ACHN (cell line): ENCODE data around the gene PARD3B.

Experiments
- DNase-seq: peaks from one replicate; pipeline ENCODE4 v3.0.0-alpha.2; 2015
- in situ Hi-C: cut with HindIII; loops from 2 replicates; pipeline ENCODE4 v1.10.0; 2017; ENCODE audit warnings: low sequenced_read_pairs, low pct_ligation_motif_present, low pct_unique_long_range_greater_than_20kb

PARD3B gene

GRCh38 chr2:204576362-204576979 lies 31.2 kb downstream of the PARD3B start:
- in situ Hi-C loops, result no loop called here
- DNase-seq, result no peak

GRCh38 chr2:204578928-204579598 lies 33.8 kb downstream of the PARD3B start:
- DNase-seq, result no peak
- in situ Hi-C loops, result no loop called here

GRCh38 chr2:204581946-204582345 lies 36.7 kb downstream of the PARD3B start:
- in situ Hi-C loops, result no loop called here

GRCh38 chr2:204583773-204584172 lies 38.5 kb downstream of the PARD3B start:
- in situ Hi-C loops, result no loop called here
- DNase-seq, result no peak

More at GRCh38 chr2:204581946-204582345, 36.7 kb downstream of the PARD3B start:
- DNase-seq, result no peak

- DNase-seq, result no peak
- in situ Hi-C loops, result no loop called here
Observed at GRCh38 chr2:204585930-204586329, 40.7 kb downstream of the PARD3B start.

- in situ Hi-C loops, result no loop called here
- no peak for DNase-seq
Observed at GRCh38 chr2:204586444-204587180, 41.3 kb downstream of the PARD3B start.

GRCh38 chr2:204590063-204590462 lies 44.8 kb downstream of the PARD3B start:
- in situ Hi-C loops, result no loop called here
- DNase-seq, result no peak

GRCh38 chr2:204591225-204591624 lies 46.0 kb downstream of the PARD3B start:
- in situ Hi-C loops, result no loop called here
- DNase-seq, result no peak

- no peak for DNase-seq
- in situ Hi-C loops, result no loop called here
Observed at GRCh38 chr2:204604061-204604460, 58.8 kb downstream of the PARD3B start.

GRCh38 chr2:204608237-204608939 lies 63.1 kb downstream of the PARD3B start:
- in situ Hi-C loops, result no loop called here
- no peak for DNase-seq

- no peak for DNase-seq
- in situ Hi-C loops, result no loop called here
Observed at GRCh38 chr2:204611017-204611631, 65.8 kb downstream of the PARD3B start.

GRCh38 chr2:204611764-204612163 lies 66.5 kb downstream of the PARD3B start:
- in situ Hi-C loops, result no loop called here
- no peak for DNase-seq

GRCh38 chr2:204613635-204614034 lies 68.4 kb downstream of the PARD3B start:
- no peak for DNase-seq
- in situ Hi-C loops, result no loop called here

GRCh38 chr2:204615456-204615855 lies 70.2 kb downstream of the PARD3B start:
- in situ Hi-C loops, result no loop called here
- no peak for DNase-seq

GRCh38 chr2:204625135-204625534 lies 79.9 kb downstream of the PARD3B start:
- DNase-seq, result peak; percentile 35
- in situ Hi-C loops, result no loop called here

- DNase-seq, result no peak
- in situ Hi-C loops, result no loop called here
Observed at GRCh38 chr2:204628926-204629712, 83.8 kb downstream of the PARD3B start.

GRCh38 chr2:204632410-204632809 lies 87.1 kb downstream of the PARD3B start:
- no peak for DNase-seq
- in situ Hi-C loops, result no loop called here

GRCh38 chr2:204634564-204634963 lies 89.3 kb downstream of the PARD3B start:
- no peak for DNase-seq
- in situ Hi-C loops, result no loop called here
